Hepatocyte (in vitro differentiated cells): ENCODE data around the gene DPEP1. TPM values are rescaled to one million over a fixed set of nuclear protein-coding genes. Genes with fewer than 3 reads are reported as not detected.
A peak's percentile ranks its signal among the peaks of the same experiment; 100 is the strongest.

Source experiments
- DNase-seq: peaks from one replicate; pipeline ENCODE4 v3.0.0-alpha.2; 2016; ENCODE audit warnings: low spot score
- H2AFZ ChIP-seq: fragments of 200-600 bp; sonication (generic); 2 replicates; pipeline ENCODE4 v1.6.0; 2016; ENCODE audit warnings: antibody characterized with exemption, mild to moderate bottlenecking
- H3K27ac ChIP-seq: fragments of 200-600 bp; sonication (generic); 2 replicates; pipeline ENCODE4 v1.5.1; 2016; ENCODE audit warnings: mild to moderate bottlenecking
- H3K27me3 ChIP-seq: fragments of 200-600 bp; sonication (generic); 2 replicates; pipeline ENCODE4 v1.6.1; 2016
- H3K36me3 ChIP-seq: fragments of 200-600 bp; sonication (generic); replicated peaks from 2 replicates; pipeline ENCODE4 v1.5.1; 2016; ENCODE audit warnings: low read depth; ENCODE audit not compliant: insufficient read depth
- H3K4me1 ChIP-seq: fragments of 200-600 bp; sonication (generic); 2 replicates; pipeline ENCODE4 v1.5.1; 2016; ENCODE audit warnings: mild to moderate bottlenecking, moderate library complexity; ENCODE audit not compliant: insufficient read depth
- H3K4me2 ChIP-seq: fragments of 200-600 bp; sonication (generic); 2 replicates; pipeline ENCODE4 v1.6.0; 2016
- H3K4me3 ChIP-seq: fragments of 200-600 bp; sonication (generic); 2 replicates; pipeline ENCODE4 v1.5.1; 2016; ENCODE audit warnings: mild to moderate bottlenecking
- H3K79me2 ChIP-seq: fragments of 200-600 bp; sonication (generic); 2 replicates; pipeline ENCODE4 v1.6.0; 2017; ENCODE audit warnings: mild to moderate bottlenecking
- H3K9me2 ChIP-seq: fragments of 200-600 bp; sonication (generic); replicated peaks from 2 replicates; pipeline ENCODE4 v1.6.0; 2017; ENCODE audit warnings: mild to moderate bottlenecking; ENCODE audit not compliant: insufficient read depth
- H3K9me3 ChIP-seq: fragments of 200-600 bp; sonication (generic); 2 replicates; pipeline ENCODE4 v1.5.1; 2016; ENCODE audit warnings: low read depth, mild to moderate bottlenecking
- H4K20me1 ChIP-seq: fragments of 200-600 bp; sonication (generic); 2 replicates; pipeline ENCODE4 v1.6.0; 2016; ENCODE audit warnings: mild to moderate bottlenecking; ENCODE audit not compliant: insufficient read depth, poor library complexity, severe bottlenecking
- CTCF ChIP-seq: fragments of 200-600 bp; sonication (generic); IDR thresholded peaks from 2 replicates; pipeline ENCODE4 v1.5.1; 2016; ENCODE audit warnings: antibody characterized with exemption, mild to moderate bottlenecking; ENCODE audit not compliant: poor library complexity
- EZH2 ChIP-seq: fragments of 200-600 bp; sonication (generic); IDR thresholded peaks from 2 replicates; pipeline ENCODE4 v1.6.1; 2016; ENCODE audit warnings: antibody characterized with exemption, mild to moderate bottlenecking, borderline replicate concordance
- EZH2phosphoT487 ChIP-seq: fragments of 200-600 bp; sonication (generic); IDR thresholded peaks from one replicate; pipeline ENCODE4 v1.6.1; 2018; ENCODE audit warnings: antibody characterized with exemption, mild to moderate bottlenecking, low read depth, moderate library complexity; ENCODE audit not compliant: unreplicated experiment, severe bottlenecking
- WGBS: methylation state at CpG from one replicate; pipeline ENCODE4 v1.1.6; 2016; ENCODE audit warnings: low lambda C conversion rate; ENCODE audit errors: missing lambda C conversion rate; 5-methylcytosine and 5-hydroxymethylcytosine counted together
- polyA plus RNA-seq: library from polyadenylated mRNA; unstranded; fragments of >200 nt; fragmentation: Nextera tagmentation; extraction: Ambion mirVana; gene quantifications from 2 replicates; pipeline ENCODE4 v1.2.1, GENCODE V29; 2016
- total RNA-seq: library from RNA; depleted of rRNA; stranded (reverse); fragments of >200 nt; gene quantifications from 2 replicates; pipeline ENCODE4 v1.2.3, GENCODE V29; 2014

Gene DPEP1
- total and polyA plus RNA-seq, 2 experiments from 2014 or later = 48.3 to 106 TPM

GRCh38 chr16:89607453-89607852, 6.0 kb upstream of the DPEP1 start:
- H3K9me2 ChIP-seq = no peaks in the 10 kb centered on the region
- H2AFZ ChIP-seq = no peak overlapping the region
- no peaks in the 10 kb centered on the region for H3K27me3 ChIP-seq
- H4K20me1 ChIP-seq = no peaks in the 10 kb centered on the region
- H3K4me3 ChIP-seq = no peak overlapping the region
- peaks cover 18% of the 10 kb centered on the region for H3K4me1 ChIP-seq
- no peak overlapping the region for H3K4me2 ChIP-seq
- H3K79me2 ChIP-seq = no peaks in the 10 kb centered on the region
- H3K27ac ChIP-seq = no peak overlapping the region
- no peaks in the 10 kb centered on the region for H3K9me3 ChIP-seq
- 64% methylated on average over 9 of the region's 9 CpGs for WGBS
- no peak for TF ChIP-seq CTCF
- TF ChIP-seq EZH2 = no peak
- TF ChIP-seq EZH2phosphoT487 = no peak
- DNase-seq = no peak
- no peaks in the 10 kb centered on the region for H3K36me3 ChIP-seq

- Histone ChIP-seq H3K79me2 (no peaks in the 10 kb centered on the region), H3K27ac (peak overlapping the region; percentile 68), H4K20me1 (no peaks in the 10 kb centered on the region), H3K9me2 (no peaks in the 10 kb centered on the region), H3K9me3 (no peaks in the 10 kb centered on the region), H3K4me1 (peaks cover 12% of the 10 kb centered on the region), H3K27me3 (no peaks in the 10 kb centered on the region), H2AFZ (no peak overlapping the region), H3K36me3 (no peaks in the 10 kb centered on the region), H3K4me2 (no peak overlapping the region), H3K4me3 (no peak overlapping the region)
- WGBS = 80% methylated on average over 32 of the region's 32 CpGs
- TF ChIP-seq EZH2 (no peak), EZH2phosphoT487 (no peak), CTCF (no peak)
- DNase-seq = no peak
Observed at GRCh38 chr16:89607937-89608740, 5.3 kb upstream of the DPEP1 start.

GRCh38 chr16:89610108-89610453, 3.4 kb upstream of the DPEP1 start:
- Histone ChIP-seq H2AFZ (no peak overlapping the region), H3K79me2 (no peaks in the 10 kb centered on the region), H4K20me1 (no peaks in the 10 kb centered on the region), H3K9me3 (no peaks in the 10 kb centered on the region), H3K9me2 (no peaks in the 10 kb centered on the region), H3K27me3 (no peaks in the 10 kb centered on the region), H3K4me3 (no peak overlapping the region), H3K4me2 (no peak overlapping the region), H3K4me1 (peaks cover 12% of the 10 kb centered on the region), H3K27ac (peak overlapping the region; percentile 35), H3K36me3 (no peaks in the 10 kb centered on the region)
- WGBS = 67% methylated on average over 1 of the region's 1 CpG
- TF ChIP-seq EZH2 (no peak), CTCF (no peak), EZH2phosphoT487 (no peak)
- no peak for DNase-seq
